Body of pancreas (tissue), 4 donors: ENCODE results near the gene CPOX. TPM values are rescaled to one million over a fixed set of nuclear protein-coding genes. Genes with fewer than 3 reads are reported as not detected.

Experiments used
- ATAC-seq: fragments of 150-250 bp; one replicate; pipeline ENCODE4 v1.9.1; 2016
- DNase-seq, 4 donors: peaks; one replicate each; pipeline ENCODE4 v3.0.0-alpha.2; 2019
- H3K27ac ChIP-seq, 4 donors: fragments of 200-600 bp; sonication (generic); 1 replicate in 3 of 4; 2 replicates in 1 of 4; pipeline versions ENCODE4 v1.5.1 to v1.6.1; 2016 to 2019; ENCODE audit warnings: mild to moderate bottlenecking in 1 of 4, mixed read lengths in 1 of 4, moderate library complexity in 1 of 4
- H3K27me3 ChIP-seq, 2 donors: fragments of 200-600 bp; sonication (generic); one replicate each; pipeline ENCODE4 v1.6.0; 2016; ENCODE audit warnings: mild to moderate bottlenecking in 1 of 2
- H3K36me3 ChIP-seq, 2 donors: fragments of 200-600 bp; sonication (generic); replicated peaks in 1 of 2; 2 replicates each; pipeline ENCODE4 v1.5.1; 2016; ENCODE audit warnings: low read depth in 2 of 2; ENCODE audit not compliant: insufficient read depth in 1 of 2
- H3K4me1 ChIP-seq: fragments of 200-600 bp; sonication (generic); one replicate; pipeline ENCODE4 v1.6.0; 2016
- H3K4me3 ChIP-seq, 2 donors: fragments of 200-600 bp; sonication (generic); 1 replicate in 1 of 2; 2 replicates in 1 of 2; pipeline ENCODE4 v1.5.1; 2016 to 2019
- H3K9me3 ChIP-seq, 3 donors: fragments of 200-600 bp; sonication (generic); 1 replicate in 2 of 3; 2 replicates in 1 of 3; pipeline ENCODE4 v1.5.1; 2016
- POLR2A ChIP-seq, 3 donors: fragments of 450-650 bp; IDR thresholded peaks; one replicate each; pipeline ENCODE4 v1.6.1; 2016; ENCODE audit warnings: antibody characterized with exemption in 3 of 3, mild to moderate bottlenecking in 2 of 3
- WGBS, 2 donors: methylation state at CpG; one replicate each; pipeline ENCODE4 v1.1.5; 2017; 5-methylcytosine and 5-hydroxymethylcytosine counted together
- intact Hi-C: fragments of 100-400 bp; cut with DNase I; formaldehyde crosslinking; loops from one replicate; pipeline ENCODE4 v1.15.1; 2023
- total RNA-seq, 2 donors: library from RNA; depleted of rRNA; stranded (reverse); fragments of >200 nt; gene quantifications; one replicate each; pipeline ENCODE4 v1.1.0, GENCODE V29; 2016
- TF ChIP-seq, protein P1 (sequence below), 7 experiments: fragments of 450-650 bp in 4 of 7; fragments of 200-600 bp in 3 of 7; sonication (generic) in 3 of 7; IDR thresholded peaks; one replicate each; pipeline ENCODE4 v1.5.1; 2016 to 2019; ENCODE audit warnings: antibody characterized with exemption in 7 of 7

Gene CPOX
- total RNA-seq, 2 donors from 2014 or later: 14.8 to 25.4 TPM

DNA sequence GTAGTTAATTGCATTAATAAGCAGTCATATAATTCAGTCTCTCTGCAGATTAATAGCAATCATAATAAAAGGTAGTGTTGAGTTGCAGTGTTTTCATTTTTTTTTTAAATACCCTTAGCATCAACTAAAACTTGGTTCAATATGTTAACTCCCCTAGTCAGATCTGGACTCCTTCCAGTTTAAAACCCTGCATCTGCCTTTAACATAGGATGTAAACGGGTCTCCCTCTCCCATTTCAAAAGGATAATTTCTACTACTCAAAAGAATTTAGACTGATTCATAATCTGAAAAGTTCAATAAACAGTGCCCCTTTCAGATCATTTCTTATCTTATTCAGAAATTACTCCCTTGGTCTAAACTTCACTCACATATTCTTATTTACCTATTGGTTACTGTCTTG is 11.4 kb downstream of the CPOX start:
- Histone ChIP-seq H3K4me1 (no peaks in the 10 kb centered on the region), H3K36me3 (peaks cover 0 to 9% of the 10 kb centered on the region in 2 donors), H3K9me3 (no peaks in the 10 kb centered on the region), H3K4me3 (no peak overlapping the region), H3K27ac (no peak overlapping the region), H3K27me3 (no peaks in the 10 kb centered on the region)
- intact Hi-C loops: no loop called here
- TF ChIP-seq, protein P1, sequence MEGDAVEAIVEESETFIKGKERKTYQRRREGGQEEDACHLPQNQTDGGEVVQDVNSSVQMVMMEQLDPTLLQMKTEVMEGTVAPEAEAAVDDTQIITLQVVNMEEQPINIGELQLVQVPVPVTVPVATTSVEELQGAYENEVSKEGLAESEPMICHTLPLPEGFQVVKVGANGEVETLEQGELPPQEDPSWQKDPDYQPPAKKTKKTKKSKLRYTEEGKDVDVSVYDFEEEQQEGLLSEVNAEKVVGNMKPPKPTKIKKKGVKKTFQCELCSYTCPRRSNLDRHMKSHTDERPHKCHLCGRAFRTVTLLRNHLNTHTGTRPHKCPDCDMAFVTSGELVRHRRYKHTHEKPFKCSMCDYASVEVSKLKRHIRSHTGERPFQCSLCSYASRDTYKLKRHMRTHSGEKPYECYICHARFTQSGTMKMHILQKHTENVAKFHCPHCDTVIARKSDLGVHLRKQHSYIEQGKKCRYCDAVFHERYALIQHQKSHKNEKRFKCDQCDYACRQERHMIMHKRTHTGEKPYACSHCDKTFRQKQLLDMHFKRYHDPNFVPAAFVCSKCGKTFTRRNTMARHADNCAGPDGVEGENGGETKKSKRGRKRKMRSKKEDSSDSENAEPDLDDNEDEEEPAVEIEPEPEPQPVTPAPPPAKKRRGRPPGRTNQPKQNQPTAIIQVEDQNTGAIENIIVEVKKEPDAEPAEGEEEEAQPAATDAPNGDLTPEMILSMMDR (IDR thresholded peaks at IDR 0.05): no peak
- no peak for TF ChIP-seq POLR2A (IDR thresholded peaks at IDR 0.05)
- 91% methylated on average over 1 of the region's 1 CpG for WGBS, 2 donors
- no peak for ATAC-seq
- DNase-seq: no peak

DNA sequence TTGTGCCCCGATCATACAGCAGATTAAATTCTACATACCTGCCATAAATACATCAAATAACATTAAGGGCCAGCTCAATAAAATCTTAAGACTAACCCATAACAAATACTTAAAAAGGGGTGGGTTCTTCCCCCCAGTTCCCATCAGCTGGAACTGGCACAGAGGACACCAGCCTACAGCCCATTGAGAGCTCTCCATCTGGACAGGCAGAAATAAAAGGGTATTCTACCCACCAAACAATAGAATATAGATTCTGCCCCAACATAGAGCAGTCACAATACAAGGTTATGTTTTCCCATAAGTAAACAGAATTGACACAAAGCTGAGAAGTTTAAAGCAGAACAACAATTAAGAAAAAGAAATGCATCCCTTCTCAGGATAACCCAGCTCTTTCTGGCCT is 11.9 kb downstream of the CPOX start:
- 95 to 100% methylated on average over 1 of the region's 1 CpG for WGBS, 2 donors

DNA sequence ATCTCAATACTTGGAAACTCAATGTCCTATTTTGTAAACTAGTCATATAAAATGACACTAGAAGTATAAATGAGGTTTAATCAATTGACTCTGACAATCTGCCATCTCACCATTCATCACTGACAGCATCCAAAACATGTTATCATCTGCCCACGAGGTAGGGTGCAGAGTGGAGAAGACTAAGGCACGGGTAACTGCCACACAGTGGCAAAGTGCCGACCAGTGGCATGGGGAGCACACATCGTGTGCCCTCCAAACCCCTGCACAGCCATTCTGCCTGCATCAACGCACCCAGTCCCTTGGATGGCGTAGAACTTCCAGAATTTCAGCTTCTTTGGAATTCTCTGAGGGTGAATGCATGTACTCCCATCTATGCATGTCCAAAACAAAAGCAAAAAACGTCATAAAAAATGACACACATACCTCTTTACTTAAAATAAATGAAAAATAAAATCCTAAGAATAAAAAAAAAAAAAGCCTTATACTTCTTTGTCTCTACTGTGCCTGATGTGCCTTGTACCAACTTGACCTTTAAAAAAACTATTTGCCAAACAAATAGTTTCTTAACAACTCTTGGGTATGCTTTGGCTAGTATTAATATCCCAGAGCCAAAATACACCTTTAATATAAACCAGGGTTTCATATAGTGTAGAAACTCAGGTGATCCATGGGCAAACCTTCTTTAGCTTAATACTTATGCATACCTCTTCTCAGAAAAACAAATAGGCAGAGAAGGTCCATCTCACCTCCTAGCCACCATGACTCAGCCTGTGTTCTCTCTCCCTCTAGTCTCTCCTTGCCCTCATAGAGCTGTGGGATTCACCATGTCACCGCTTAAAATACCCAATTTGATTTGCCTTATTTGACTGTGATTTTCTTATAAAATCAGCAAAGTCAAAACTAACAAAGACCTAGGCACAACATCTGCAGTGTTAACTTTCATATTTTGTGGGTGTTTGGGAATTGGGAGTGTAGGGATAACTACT is 12.7 kb downstream of the CPOX start:
- no peaks in the 10 kb centered on the region for H3K9me3 ChIP-seq
- WGBS, 2 donors: 83 to 85% methylated on average over 8 of the region's 8 CpGs
- ATAC-seq (no peak), DNase-seq (no peak)
- H3K4me3 ChIP-seq: no peak overlapping the region
- no peak for TF ChIP-seq POLR2A (IDR thresholded peaks at IDR 0.05)
- TF ChIP-seq, protein P1 (IDR thresholded peaks at IDR 0.05): no peak
- H3K27ac ChIP-seq: no peak overlapping the region
- peaks cover 0 to 9% of the 10 kb centered on the region in 2 donors for H3K36me3 ChIP-seq
- intact Hi-C loops: no loop called here
- no peaks in the 10 kb centered on the region for H3K4me1 ChIP-seq
- H3K27me3 ChIP-seq: no peaks in the 10 kb centered on the region

More for the DNA sequence above, 11.9 kb downstream of the CPOX start:
- ATAC-seq (no peak), DNase-seq (no peak)
- H3K4me1 ChIP-seq: no peaks in the 10 kb centered on the region
- no peaks in the 10 kb centered on the region for H3K9me3 ChIP-seq
- H3K27me3 ChIP-seq: no peaks in the 10 kb centered on the region
- H3K36me3 ChIP-seq: peaks cover 0 to 9% of the 10 kb centered on the region in 2 donors
- intact Hi-C loops: no loop called here
- no peak overlapping the region for H3K27ac ChIP-seq
- H3K4me3 ChIP-seq: no peak overlapping the region
- TF ChIP-seq, protein P1 (IDR thresholded peaks at IDR 0.05): no peak
- no peak for TF ChIP-seq POLR2A (IDR thresholded peaks at IDR 0.05)

DNA sequence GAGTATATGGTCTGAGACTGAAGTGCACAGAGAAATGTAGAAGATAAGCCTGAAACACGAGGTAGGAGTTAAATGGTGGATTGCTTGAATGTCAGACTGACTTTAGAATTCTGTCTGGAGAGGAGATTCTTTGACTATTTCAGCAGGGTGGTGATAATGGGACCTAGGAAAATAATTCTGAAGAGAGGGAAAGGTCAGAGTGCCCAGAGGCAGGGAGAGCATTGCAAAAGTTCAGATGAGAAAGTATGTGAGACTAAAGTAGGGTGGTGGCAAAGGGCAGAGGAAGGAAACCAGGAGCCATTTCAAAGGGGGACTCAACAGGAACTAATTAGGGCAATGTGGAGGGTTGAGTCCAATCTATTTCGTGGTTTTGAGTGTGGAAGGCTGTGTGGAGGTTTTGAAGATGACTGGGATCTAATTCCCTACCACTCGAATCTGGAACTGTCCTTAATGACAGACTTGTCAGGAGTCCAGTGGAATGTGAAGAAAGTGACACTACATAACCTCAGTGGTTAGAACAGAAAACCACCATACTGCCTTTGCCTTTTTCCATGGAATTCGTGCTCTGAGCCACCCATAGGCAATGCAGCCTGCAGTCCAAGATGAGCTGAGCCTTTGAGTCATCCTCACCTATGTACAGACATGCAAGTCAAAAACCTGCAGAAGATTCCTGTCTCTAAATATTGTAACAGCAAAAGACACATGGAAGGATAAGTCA is 16.1 kb downstream of the CPOX start:
- intact Hi-C loops: no loop called here
- ATAC-seq (no peak), DNase-seq (no peak)
- no peaks in the 10 kb centered on the region for H3K27me3 ChIP-seq
- TF ChIP-seq, protein P1 (IDR thresholded peaks at IDR 0.05): no peak
- TF ChIP-seq POLR2A (IDR thresholded peaks at IDR 0.05): no peak
- no peaks in the 10 kb centered on the region for H3K9me3 ChIP-seq
- H3K27ac ChIP-seq: no peak overlapping the region
- H3K4me3 ChIP-seq: no peak overlapping the region
- WGBS, 2 donors: 72 to 74% methylated on average over 4 of the region's 4 CpGs
- peaks cover 0 to 8% of the 10 kb centered on the region in 2 donors for H3K36me3 ChIP-seq
- H3K4me1 ChIP-seq: no peaks in the 10 kb centered on the region
